WTC11 (cell line): ENCODE measurements around the gene ZNF628. TPM values are rescaled to one million over a fixed set of nuclear protein-coding genes. Genes with fewer than 3 reads are reported as not detected.
A peak's percentile ranks its signal among the peaks of the same experiment; 100 is the strongest.
"Not testable (repeated sequence)": the region's sequence is repeated elsewhere in the genome, so short reads cannot be mapped to it uniquely, and the experiment has no call there.

Source experiments
- ATAC-seq: fragments of 200-7000 bp; cut with Tn5 transposase; 2 replicates; pipeline ENCODE4 v1.10.0; 2021; ENCODE audit warnings: mild to moderate bottlenecking, moderate library complexity
- CTCF ChIA-PET: fragments of 300-600 bp; sonication (Branson Sonifier 250); formaldehyde crosslinking; loops from one replicate; lab custom pipeline; 2021; ENCODE audit warnings: antibody characterized with exemption; lab: Charles Lee
- POLR2A ChIA-PET: fragments of 350-600 bp; sonication (Branson Sonifier 250); formaldehyde crosslinking; loops from one replicate; lab custom pipeline; 2021; ENCODE audit warnings: antibody characterized with exemption; lab: Charles Lee
- DNase-seq: peaks from one replicate; pipeline ENCODE4 v3.0.0; 2021; ENCODE audit warnings: low spot score
- H3K27ac Mint-ChIP-seq: 2 replicates; pipeline ENCODE4 v1.8.0; 2021; ENCODE audit warnings: mixed read lengths
- H3K27me3 Mint-ChIP-seq: 2 replicates; pipeline ENCODE4 v1.8.0; 2021; ENCODE audit warnings: low read depth, mild to moderate bottlenecking, moderate library complexity, mixed read lengths
- H3K36me3 Mint-ChIP-seq: 2 replicates; pipeline ENCODE4 v1.8.0; 2021; ENCODE audit warnings: mixed read lengths
- H3K4me1 Mint-ChIP-seq: 2 replicates; pipeline ENCODE4 v1.8.0; 2022; ENCODE audit warnings: mixed read lengths
- H3K4me3 Mint-ChIP-seq: 2 replicates; pipeline ENCODE4 v1.8.0; 2021; ENCODE audit warnings: mild to moderate bottlenecking, moderate library complexity, mixed read lengths
- H3K9me3 Mint-ChIP-seq: 2 replicates; pipeline ENCODE4 v1.8.0; 2021; ENCODE audit warnings: mixed read lengths
- ESRRA ChIP-seq: sonication (generic); formaldehyde crosslinking; IDR thresholded peaks from 2 replicates; pipeline ENCODE4 v1.8.1; 2022; ENCODE audit warnings: mild to moderate bottlenecking, missing genetic modification reagents, borderline replicate concordance
- GTF2I ChIP-seq: fragments of 250-450 bp; sonication (Bioruptor Pico); conservative IDR thresholded peaks from 2 replicates; pipeline ENCODE4 v1.4.0; 2021; ENCODE audit warnings: mild to moderate bottlenecking
- JUN ChIP-seq: sonication (generic); formaldehyde crosslinking; IDR thresholded peaks from 2 replicates; pipeline ENCODE4 v1.8.0; 2023; ENCODE audit warnings: mild to moderate bottlenecking, missing genetic modification reagents
- TEAD4 ChIP-seq: sonication (generic); formaldehyde crosslinking; IDR thresholded peaks from 2 replicates; pipeline ENCODE4 v1.8.0; 2022; ENCODE audit warnings: mild to moderate bottlenecking, missing genetic modification reagents
- ZNF121 ChIP-seq: sonication (generic); formaldehyde crosslinking; IDR thresholded peaks from 2 replicates; pipeline ENCODE4 v1.8.0; 2023; ENCODE audit warnings: missing genetic modification reagents
- ZNF317 ChIP-seq: sonication (generic); formaldehyde crosslinking; IDR thresholded peaks from 2 replicates; pipeline ENCODE4 v1.8.1; 2023; ENCODE audit warnings: low read depth, mild to moderate bottlenecking, moderate library complexity, missing genetic modification reagents, borderline replicate concordance
- ZNF671 ChIP-seq: fragments of 250-450 bp; sonication (Bioruptor Pico); IDR thresholded peaks from 2 replicates; pipeline ENCODE4 v1.8.0; 2021; ENCODE audit warnings: mild to moderate bottlenecking
- total RNA-seq: library from RNA; stranded (reverse); gene quantifications from 3 replicates; pipeline ENCODE4 v1.2.3, GENCODE V29; 2021
- TF ChIP-seq, protein P1 (sequence below): sonication (generic); formaldehyde crosslinking; IDR thresholded peaks from 2 replicates; pipeline ENCODE4 v1.8.0; 2022; ENCODE audit warnings: mild to moderate bottlenecking, missing genetic modification reagents
- TF ChIP-seq, protein P2 (sequence below): sonication (generic); formaldehyde crosslinking; IDR thresholded peaks from 2 replicates; pipeline ENCODE4 v1.8.1; 2022; ENCODE audit warnings: mild to moderate bottlenecking, moderate library complexity, missing genetic modification reagents
- TF ChIP-seq, protein P3 (sequence below): fragments of 250-450 bp; sonication (Bioruptor Pico); IDR thresholded peaks from 2 replicates; pipeline ENCODE4 v1.9.0; 2021; ENCODE audit warnings: mild to moderate bottlenecking
- TF ChIP-seq, protein P4 (sequence below): sonication (generic); formaldehyde crosslinking; IDR thresholded peaks from 2 replicates; pipeline ENCODE4 v1.8.1; 2022; ENCODE audit warnings: missing genetic modification reagents, borderline replicate concordance
- TF ChIP-seq, protein P5 (sequence below): sonication (generic); formaldehyde crosslinking; IDR thresholded peaks from 2 replicates; pipeline ENCODE4 v1.8.1; 2022; ENCODE audit warnings: mild to moderate bottlenecking, missing genetic modification reagents, moderate library complexity, borderline replicate concordance
- TF ChIP-seq, protein P6 (sequence below): sonication (generic); formaldehyde crosslinking; IDR thresholded peaks from 2 replicates; pipeline ENCODE4 v1.8.1; 2023; ENCODE audit warnings: mild to moderate bottlenecking, missing genetic modification reagents, moderate library complexity

The ZNF628 gene
- total RNA-seq, 1 experiment from 2014 or later = 23.6 TPM

DNA sequence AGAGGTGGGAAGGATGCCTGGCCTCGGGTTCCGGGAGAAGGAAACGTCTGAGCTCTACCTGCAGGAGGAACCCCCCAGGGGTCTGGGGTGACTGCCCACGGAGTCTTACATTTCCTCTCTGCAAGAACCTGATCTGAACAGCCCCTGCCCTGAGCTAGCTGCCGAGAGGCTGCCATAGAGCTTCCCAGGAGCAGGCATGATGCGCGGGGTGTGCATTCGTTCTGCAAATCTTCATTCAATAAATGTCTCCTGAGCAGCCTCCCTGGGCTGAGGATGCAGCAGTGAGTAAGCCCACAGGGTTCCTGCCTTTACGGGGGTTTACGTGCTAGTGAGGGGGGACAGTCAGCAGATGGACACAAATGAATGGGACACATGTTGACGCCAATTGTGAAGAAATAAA is 31.8 kb upstream of the ZNF628 start (continued):
- TF ChIP-seq, protein P1, sequence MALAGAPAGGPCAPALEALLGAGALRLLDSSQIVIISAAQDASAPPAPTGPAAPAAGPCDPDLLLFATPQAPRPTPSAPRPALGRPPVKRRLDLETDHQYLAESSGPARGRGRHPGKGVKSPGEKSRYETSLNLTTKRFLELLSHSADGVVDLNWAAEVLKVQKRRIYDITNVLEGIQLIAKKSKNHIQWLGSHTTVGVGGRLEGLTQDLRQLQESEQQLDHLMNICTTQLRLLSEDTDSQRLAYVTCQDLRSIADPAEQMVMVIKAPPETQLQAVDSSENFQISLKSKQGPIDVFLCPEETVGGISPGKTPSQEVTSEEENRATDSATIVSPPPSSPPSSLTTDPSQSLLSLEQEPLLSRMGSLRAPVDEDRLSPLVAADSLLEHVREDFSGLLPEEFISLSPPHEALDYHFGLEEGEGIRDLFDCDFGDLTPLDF = no peak

DNA sequence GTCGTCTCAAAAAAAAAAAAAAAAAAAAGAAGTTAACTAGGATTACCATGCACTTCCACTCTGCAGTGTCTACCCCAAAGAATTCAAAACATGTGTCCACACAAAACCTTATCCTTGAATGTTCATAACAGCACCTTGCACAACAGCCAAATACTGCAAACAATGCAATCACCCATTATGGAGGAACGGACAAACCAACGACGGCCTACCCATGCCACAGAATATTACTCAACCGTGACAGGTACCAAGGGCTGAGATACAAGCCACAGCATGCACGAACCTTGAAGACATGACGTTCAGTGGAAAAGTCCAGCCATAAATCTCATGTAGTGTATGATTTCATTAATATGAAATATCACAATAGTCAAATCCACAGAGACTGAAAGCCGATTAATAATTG is 30.4 kb upstream of the ZNF628 start:
- H3K27me3 Mint-ChIP-seq = peaks cover 9% of the 10 kb centered on the region; the same call in 1 of the 2 replicates
- POLR2A ChIA-PET = no interaction called here
- H3K9me3 Mint-ChIP-seq = no peaks in the 10 kb centered on the region
- ATAC-seq = no peak
- H3K4me3 Mint-ChIP-seq = no peak overlapping the region
- CTCF ChIA-PET = interaction anchor here (0.6 to 1.2 kb wide), 2 partner anchors 21 to 187 kb away, joined by 4 to 8 read pairs; no protein-coding TSS in a partner anchor
- peaks cover 16% of the 10 kb centered on the region for H3K4me1 Mint-ChIP-seq
- no peak overlapping the region for H3K27ac Mint-ChIP-seq
- TF ChIP-seq, protein P2, sequence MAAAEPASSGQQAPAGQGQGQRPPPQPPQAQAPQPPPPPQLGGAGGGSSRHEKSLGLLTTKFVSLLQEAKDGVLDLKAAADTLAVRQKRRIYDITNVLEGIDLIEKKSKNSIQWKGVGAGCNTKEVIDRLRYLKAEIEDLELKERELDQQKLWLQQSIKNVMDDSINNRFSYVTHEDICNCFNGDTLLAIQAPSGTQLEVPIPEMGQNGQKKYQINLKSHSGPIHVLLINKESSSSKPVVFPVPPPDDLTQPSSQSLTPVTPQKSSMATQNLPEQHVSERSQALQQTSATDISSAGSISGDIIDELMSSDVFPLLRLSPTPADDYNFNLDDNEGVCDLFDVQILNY (CRISPR knock-in tag) = no peak
- TF ChIP-seq, protein P3, sequence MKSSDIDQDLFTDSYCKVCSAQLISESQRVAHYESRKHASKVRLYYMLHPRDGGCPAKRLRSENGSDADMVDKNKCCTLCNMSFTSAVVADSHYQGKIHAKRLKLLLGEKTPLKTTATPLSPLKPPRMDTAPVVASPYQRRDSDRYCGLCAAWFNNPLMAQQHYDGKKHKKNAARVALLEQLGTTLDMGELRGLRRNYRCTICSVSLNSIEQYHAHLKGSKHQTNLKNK (CRISPR knock-in tag) = no peak
- TF ChIP-seq, protein P4, sequence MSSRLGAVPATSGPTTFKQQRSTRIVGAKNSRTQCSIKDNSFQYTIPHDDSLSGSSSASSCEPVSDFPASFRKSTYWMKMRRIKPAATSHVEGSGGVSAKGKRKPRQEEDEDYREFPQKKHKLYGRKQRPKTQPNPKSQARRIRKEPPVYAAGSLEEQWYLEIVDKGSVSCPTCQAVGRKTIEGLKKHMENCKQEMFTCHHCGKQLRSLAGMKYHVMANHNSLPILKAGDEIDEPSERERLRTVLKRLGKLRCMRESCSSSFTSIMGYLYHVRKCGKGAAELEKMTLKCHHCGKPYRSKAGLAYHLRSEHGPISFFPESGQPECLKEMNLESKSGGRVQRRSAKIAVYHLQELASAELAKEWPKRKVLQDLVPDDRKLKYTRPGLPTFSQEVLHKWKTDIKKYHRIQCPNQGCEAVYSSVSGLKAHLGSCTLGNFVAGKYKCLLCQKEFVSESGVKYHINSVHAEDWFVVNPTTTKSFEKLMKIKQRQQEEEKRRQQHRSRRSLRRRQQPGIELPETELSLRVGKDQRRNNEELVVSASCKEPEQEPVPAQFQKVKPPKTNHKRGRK (CRISPR knock-in tag) = no peak
- TF ChIP-seq ZNF671 (CRISPR knock-in tag) (no peak), ZNF121 (CRISPR knock-in tag) (no peak), ESRRA (CRISPR knock-in tag) (no peak), ZNF317 (no peak), JUN (no peak)
- TF ChIP-seq, protein P5, sequence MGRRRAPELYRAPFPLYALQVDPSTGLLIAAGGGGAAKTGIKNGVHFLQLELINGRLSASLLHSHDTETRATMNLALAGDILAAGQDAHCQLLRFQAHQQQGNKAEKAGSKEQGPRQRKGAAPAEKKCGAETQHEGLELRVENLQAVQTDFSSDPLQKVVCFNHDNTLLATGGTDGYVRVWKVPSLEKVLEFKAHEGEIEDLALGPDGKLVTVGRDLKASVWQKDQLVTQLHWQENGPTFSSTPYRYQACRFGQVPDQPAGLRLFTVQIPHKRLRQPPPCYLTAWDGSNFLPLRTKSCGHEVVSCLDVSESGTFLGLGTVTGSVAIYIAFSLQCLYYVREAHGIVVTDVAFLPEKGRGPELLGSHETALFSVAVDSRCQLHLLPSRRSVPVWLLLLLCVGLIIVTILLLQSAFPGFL = no peak
- TF ChIP-seq, protein P6, sequence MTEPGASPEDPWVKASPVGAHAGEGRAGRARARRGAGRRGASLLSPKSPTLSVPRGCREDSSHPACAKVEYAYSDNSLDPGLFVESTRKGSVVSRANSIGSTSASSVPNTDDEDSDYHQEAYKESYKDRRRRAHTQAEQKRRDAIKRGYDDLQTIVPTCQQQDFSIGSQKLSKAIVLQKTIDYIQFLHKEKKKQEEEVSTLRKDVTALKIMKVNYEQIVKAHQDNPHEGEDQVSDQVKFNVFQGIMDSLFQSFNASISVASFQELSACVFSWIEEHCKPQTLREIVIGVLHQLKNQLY (CRISPR knock-in tag) = no peak
- DNase-seq = no peak
- H3K36me3 Mint-ChIP-seq = no peaks in the 10 kb centered on the region

DNA sequence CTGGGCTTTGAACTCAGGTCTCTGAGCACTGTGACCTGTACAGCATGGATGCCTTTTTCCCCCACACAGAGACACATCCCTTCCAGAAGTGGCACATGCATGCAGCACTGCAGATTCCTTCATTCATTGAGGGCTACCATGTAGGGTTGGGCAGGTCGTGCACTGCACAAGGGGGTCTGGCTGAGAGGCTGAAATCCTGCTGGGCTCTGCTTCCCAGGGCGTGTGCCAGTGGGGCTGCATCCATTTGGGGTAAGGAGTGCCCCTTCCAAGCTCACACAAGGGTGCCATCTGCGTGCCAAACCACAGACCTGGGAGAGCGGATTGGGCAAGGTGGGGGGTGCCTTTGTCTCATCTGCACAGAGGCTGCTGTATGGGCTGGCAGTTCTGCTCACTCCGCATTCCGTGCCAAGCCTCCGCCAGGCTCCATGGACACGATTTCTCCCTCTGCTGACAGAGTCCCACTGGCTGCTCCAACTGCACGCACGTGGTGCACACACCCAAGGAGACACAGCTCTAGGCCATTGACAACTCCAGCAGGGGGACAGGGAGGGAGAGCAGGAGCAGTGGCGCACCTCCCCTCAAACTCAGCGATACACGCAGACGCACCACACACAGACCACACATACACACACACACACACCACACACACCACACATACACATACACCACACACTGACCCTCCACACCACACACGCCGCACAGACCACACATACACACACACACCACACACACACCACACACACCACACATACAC is 28.8 kb upstream of the ZNF628 start:
- DNase-seq (no peak), ATAC-seq (no peak; the same call in 1 of the 2 replicates)
- CTCF ChIA-PET = interaction anchor here (0.5 to 1.2 kb wide), 3 partner anchors 17 to 54 kb away, joined by 3 to 8 read pairs (median 5); partner anchors contain the start of gene C19orf85
- H3K4me3 Mint-ChIP-seq = no peak overlapping the region
- peaks cover 23% of the 10 kb centered on the region; the same call in 1 of the 2 replicates for H3K27me3 Mint-ChIP-seq
- H3K4me1 Mint-ChIP-seq = peaks cover 8% of the 10 kb centered on the region
- H3K9me3 Mint-ChIP-seq = no peaks in the 10 kb centered on the region
- H3K36me3 Mint-ChIP-seq = no peaks in the 10 kb centered on the region
- no peak for TF ChIP-seq TEAD4
- peak; percentile 69; the same call in 1 of the 2 replicates for TF ChIP-seq ZNF121 (CRISPR knock-in tag)
- TF ChIP-seq GTF2I = 0 out of 2 replicates have a peak, but pooled peaks have one; percentile 42
- H3K27ac Mint-ChIP-seq = no peak overlapping the region
- POLR2A ChIA-PET = no interaction called here

DNA sequence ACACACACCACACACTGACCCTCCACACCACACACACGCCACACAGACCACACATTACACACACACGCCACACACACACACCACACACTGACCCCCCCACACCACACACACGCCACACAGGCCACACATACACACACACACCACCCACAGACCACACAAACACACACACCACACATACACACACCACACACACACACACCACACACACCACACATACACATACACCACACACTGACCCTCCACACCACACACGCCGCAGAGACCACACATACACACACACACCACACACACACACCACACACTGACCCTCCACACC is 28.3 kb upstream of the ZNF628 start:
- CTCF ChIA-PET = not testable (repeated sequence)

More for the DNA sequence above, 28.3 kb upstream of the ZNF628 start:
- H3K27ac Mint-ChIP-seq, H3K4me1 Mint-ChIP-seq, H3K36me3 Mint-ChIP-seq, DNase-seq, ATAC-seq, H3K9me3 Mint-ChIP-seq, H3K4me3 Mint-ChIP-seq, POLR2A ChIA-PET: not testable (repeated sequence)
- H3K27me3 Mint-ChIP-seq = peaks cover 28% of the 10 kb centered on the region
